Endodermal cell (in vitro differentiated cells): ENCODE measurements around the gene SMAD2. TPM values are rescaled to one million over a fixed set of nuclear protein-coding genes. Genes with fewer than 3 reads are reported as not detected.

Source experiments
- DNase-seq: peaks from one replicate; pipeline ENCODE4 v3.0.0-alpha.2; 2017
- H3K27ac ChIP-seq: 2 replicates; pipeline ENCODE4 v1.5.1; 2013; ENCODE audit warnings: mild to moderate bottlenecking, low read depth, low read length, moderate library complexity
- H3K27me3 ChIP-seq: 2 replicates; pipeline ENCODE4 v1.6.1; 2013; ENCODE audit warnings: mild to moderate bottlenecking, low read length, moderate library complexity; ENCODE audit not compliant: insufficient read depth, control insufficient read depth, poor library complexity, severe bottlenecking
- H3K36me3 ChIP-seq: 2 replicates; pipeline ENCODE4 v1.7.0; 2013; ENCODE audit warnings: mild to moderate bottlenecking, low read length, moderate library complexity; ENCODE audit not compliant: control insufficient read depth, insufficient read depth
- H3K4me1 ChIP-seq: one replicate; pipeline ENCODE4 v1.7.0; 2013; ENCODE audit warnings: low read length; ENCODE audit not compliant: control insufficient read depth, insufficient read depth
- H3K4me3 ChIP-seq: 2 replicates; pipeline ENCODE4 v1.5.1; 2013; ENCODE audit warnings: mild to moderate bottlenecking, low read length, moderate library complexity
- H3K9ac ChIP-seq: 2 replicates; pipeline ENCODE4 v1.6.1; 2013; ENCODE audit warnings: mild to moderate bottlenecking, low read length, moderate library complexity; ENCODE audit not compliant: poor library complexity, severe bottlenecking; ENCODE audit errors: extremely low read depth
- H3K9me3 ChIP-seq: 2 replicates; pipeline ENCODE4 v1.6.1; 2013; ENCODE audit warnings: mild to moderate bottlenecking, low read length, moderate library complexity; ENCODE audit not compliant: control insufficient read depth
- H3K27ac Mint-ChIP-seq: 2 replicates; pipeline ENCODE4 v1.8.0; 2020; ENCODE audit warnings: mixed read lengths
- H3K27me3 Mint-ChIP-seq: 2 replicates; pipeline ENCODE4 v1.8.0; 2021; ENCODE audit warnings: mild to moderate bottlenecking, mixed read lengths; ENCODE audit not compliant: insufficient read depth
- H3K36me3 Mint-ChIP-seq: 2 replicates; pipeline ENCODE4 v1.8.0; 2020; ENCODE audit warnings: low read depth, mixed read lengths
- H3K4me1 Mint-ChIP-seq: 2 replicates; pipeline ENCODE4 v1.8.0; 2020; ENCODE audit warnings: mixed read lengths
- H3K4me3 Mint-ChIP-seq: 2 replicates; pipeline ENCODE4 v1.8.0; 2020; ENCODE audit warnings: mild to moderate bottlenecking, moderate library complexity, mixed read lengths
- H3K9me3 Mint-ChIP-seq: 2 replicates; pipeline ENCODE4 v1.8.0; 2020; ENCODE audit warnings: mild to moderate bottlenecking, mixed read lengths
- CTCF ChIP-seq: fragments of 200-600 bp; sonication (generic); conservative IDR thresholded peaks from 2 replicates; pipeline ENCODE4 v1.5.0; 2021; ENCODE audit warnings: antibody characterized with exemption, mild to moderate bottlenecking
- WGBS, 2 experiments: methylation state at CpG; one replicate each; pipeline versions ENCODE4 v1.1.5 to v1.1.7; 2013; ENCODE audit warnings: missing lambda C conversion rate in 2 of 2, mixed read lengths in 1 of 2; ENCODE audit not compliant: insufficient coverage in 1 of 2, insufficient read length in 1 of 2; 5-methylcytosine and 5-hydroxymethylcytosine counted together
- total RNA-seq, 2 donors: library from RNA; stranded (reverse); fragmentation: NEBNext Ultra II Directional in 1 of 2; extraction: Animal tissue kit (Norgen Biotek cat#: 25700) in 1 of 2; gene quantifications; 2 replicates in 1 of 2; 3 replicates in 1 of 2; pipeline ENCODE4 v1.2.1, GENCODE V29; 2021

The SMAD2 gene
- total RNA-seq, 2 donors from 2014 or later, result 156 to 189 TPM

DNA sequence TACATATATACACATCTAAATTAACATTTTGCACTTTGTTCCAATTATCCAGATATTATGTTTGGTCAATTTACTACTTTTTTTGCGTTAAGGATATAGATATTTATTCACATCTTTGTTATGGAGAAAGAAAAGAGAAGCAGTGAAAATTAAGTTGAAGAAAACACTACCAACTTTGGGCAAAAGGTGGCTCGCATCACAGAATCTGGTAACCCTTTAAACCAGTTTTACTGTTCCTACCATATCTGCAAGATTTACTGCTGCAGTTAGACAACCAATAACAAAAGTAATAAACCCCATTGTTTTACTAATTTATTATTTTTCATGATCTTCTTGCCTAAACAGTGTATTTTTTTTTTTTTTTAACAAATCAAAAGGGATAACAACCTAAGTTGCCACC is 53.6 kb downstream of the SMAD2 start:
- H3K4me1 Mint-ChIP-seq, result peaks cover 37% of the 10 kb centered on the region

DNA sequence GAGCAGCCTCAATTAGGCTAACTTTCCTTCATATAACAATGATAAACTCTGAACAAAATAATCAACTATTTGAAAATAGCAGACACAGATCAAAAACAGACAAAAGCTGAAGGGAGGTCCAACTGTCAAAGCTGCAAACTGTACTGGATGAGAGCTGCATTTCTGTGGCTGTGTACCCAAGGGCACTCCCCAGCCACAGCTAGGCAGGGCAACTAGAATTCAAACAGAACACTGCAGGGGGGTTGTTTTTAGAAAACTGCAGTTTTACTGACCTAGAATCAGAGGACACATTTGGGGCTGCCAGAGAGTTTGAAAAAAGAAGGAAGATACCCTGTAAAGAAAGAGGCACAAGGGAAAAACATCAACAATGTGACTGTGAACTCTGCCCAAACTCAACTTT is 56.8 kb downstream of the SMAD2 start:
- H3K9me3 Mint-ChIP-seq, result no peaks in the 10 kb centered on the region
- Histone ChIP-seq H3K4me3 (no peak overlapping the region), H3K36me3 (peaks cover 89% of the 10 kb centered on the region), H3K27ac (no peak overlapping the region), H3K9me3 (no peaks in the 10 kb centered on the region), H3K9ac (no peak overlapping the region), H3K4me1 (no peaks in the 10 kb centered on the region), H3K27me3 (no peaks in the 10 kb centered on the region)
- H3K36me3 Mint-ChIP-seq, result peaks cover 24% of the 10 kb centered on the region
- peak overlapping the region; percentile 5 for H3K27ac Mint-ChIP-seq
- no peak for DNase-seq
- no peak overlapping the region for H3K4me3 Mint-ChIP-seq
- H3K27me3 Mint-ChIP-seq, result no peaks in the 10 kb centered on the region
- peaks cover 21% of the 10 kb centered on the region for H3K4me1 Mint-ChIP-seq
- no peak for TF ChIP-seq CTCF

More for the DNA sequence above, 53.6 kb downstream of the SMAD2 start:
- Histone ChIP-seq H3K36me3 (peaks cover 90% of the 10 kb centered on the region), H3K4me1 (peaks cover 9% of the 10 kb centered on the region), H3K27ac (no peak overlapping the region), H3K4me3 (no peak overlapping the region), H3K27me3 (no peaks in the 10 kb centered on the region), H3K9ac (no peak overlapping the region), H3K9me3 (no peaks in the 10 kb centered on the region)
- 78 to 100% methylated on average over 1 to 2 of the region's 2 CpGs for WGBS, 2 experiments
- no peak for DNase-seq
- Mint-ChIP-seq H3K36me3 (peaks cover 41% of the 10 kb centered on the region), H3K27ac (no peak overlapping the region), H3K9me3 (no peaks in the 10 kb centered on the region), H3K27me3 (no peaks in the 10 kb centered on the region), H3K4me3 (no peak overlapping the region)
- peak; percentile 63 for TF ChIP-seq CTCF

GRCh38 chr18:47872426-47872825 is 58.0 kb downstream of the SMAD2 start:
- no peaks in the 10 kb centered on the region for H3K27me3 ChIP-seq
- WGBS, 2 experiments, result 97 to 100% methylated on average over 5 to 6 of the region's 6 CpGs
- H3K4me1 ChIP-seq, result no peaks in the 10 kb centered on the region
- no peaks in the 10 kb centered on the region for H3K9me3 ChIP-seq
- H3K9ac ChIP-seq, result no peak overlapping the region
- no peak for TF ChIP-seq CTCF
- no peaks in the 10 kb centered on the region for H3K27me3 Mint-ChIP-seq
- no peak overlapping the region for H3K27ac Mint-ChIP-seq
- H3K4me3 ChIP-seq, result no peak overlapping the region
- H3K36me3 Mint-ChIP-seq, result peaks cover 32% of the 10 kb centered on the region
- peaks cover 92% of the 10 kb centered on the region for H3K36me3 ChIP-seq
- DNase-seq, result no peak
- no peaks in the 10 kb centered on the region for H3K9me3 Mint-ChIP-seq
- no peak overlapping the region for H3K4me3 Mint-ChIP-seq
- peaks cover 21% of the 10 kb centered on the region for H3K4me1 Mint-ChIP-seq
- no peak overlapping the region for H3K27ac ChIP-seq
